ENCODE data around the gene CETN1. TPM values are rescaled to one million over a fixed set of nuclear protein-coding genes. Genes with fewer than 3 reads are reported as not detected.

The CETN1 gene
- total RNA-seq, 1 experiment from 2014 or later, result not detected

GRCh38 chr18:574865-575645 lies 5.1 kb upstream of the CETN1 start:
- Histone ChIP-seq H3K36me3 (ENCODE audit: insufficient read depth, low read length, poor library complexity, severe bottlenecking) (no peaks in the 10 kb centered on the region), H3K27me3 (replicated peaks; ENCODE audit: insufficient read depth, low read depth, low read length, poor library complexity) (no peaks in the 10 kb centered on the region), H3K9me3 (ENCODE audit: low read depth, low read length, poor library complexity, severe bottlenecking) (no peaks in the 10 kb centered on the region), H3K4me1 (ENCODE audit: insufficient read depth, low read length, poor library complexity, severe bottlenecking) (no peaks in the 10 kb centered on the region), H3K27ac (ENCODE audit: low read depth, low read length, poor library complexity, severe bottlenecking) (no peak overlapping the region), H3K4me3 (ENCODE audit: low read depth, low read length, poor library complexity, severe bottlenecking) (no peak overlapping the region)
- no peak for DNase-seq (ENCODE audit: low spot score)
- ChIA-PET CTCF (no interaction called here), POLR2A (ENCODE audit: low non-redundant PET) (no interaction called here)
- intact Hi-C loops (cut with micrococcal nuclease; ENCODE audit: unreplicated experiment), result no loop called here
- TF ChIP-seq EZH2 (IDR thresholded peaks at IDR 0.05; ENCODE audit: borderline replicate concordance, low read depth, low read length, poor library complexity, severe bottlenecking), result no peak
- TF ChIP-seq, protein P1, sequence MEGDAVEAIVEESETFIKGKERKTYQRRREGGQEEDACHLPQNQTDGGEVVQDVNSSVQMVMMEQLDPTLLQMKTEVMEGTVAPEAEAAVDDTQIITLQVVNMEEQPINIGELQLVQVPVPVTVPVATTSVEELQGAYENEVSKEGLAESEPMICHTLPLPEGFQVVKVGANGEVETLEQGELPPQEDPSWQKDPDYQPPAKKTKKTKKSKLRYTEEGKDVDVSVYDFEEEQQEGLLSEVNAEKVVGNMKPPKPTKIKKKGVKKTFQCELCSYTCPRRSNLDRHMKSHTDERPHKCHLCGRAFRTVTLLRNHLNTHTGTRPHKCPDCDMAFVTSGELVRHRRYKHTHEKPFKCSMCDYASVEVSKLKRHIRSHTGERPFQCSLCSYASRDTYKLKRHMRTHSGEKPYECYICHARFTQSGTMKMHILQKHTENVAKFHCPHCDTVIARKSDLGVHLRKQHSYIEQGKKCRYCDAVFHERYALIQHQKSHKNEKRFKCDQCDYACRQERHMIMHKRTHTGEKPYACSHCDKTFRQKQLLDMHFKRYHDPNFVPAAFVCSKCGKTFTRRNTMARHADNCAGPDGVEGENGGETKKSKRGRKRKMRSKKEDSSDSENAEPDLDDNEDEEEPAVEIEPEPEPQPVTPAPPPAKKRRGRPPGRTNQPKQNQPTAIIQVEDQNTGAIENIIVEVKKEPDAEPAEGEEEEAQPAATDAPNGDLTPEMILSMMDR (conservative IDR thresholded peaks at IDR 0.05; ENCODE audit: low read depth, low read length), result no peak
- no TSS peak for BruUV-seq (replicated peaks)

- no peaks in the 10 kb centered on the region for H3K4me1 ChIP-seq (ENCODE audit: insufficient read depth, low read length, poor library complexity, severe bottlenecking)
- no peak overlapping the region for H3K4me3 ChIP-seq (ENCODE audit: low read depth, low read length, poor library complexity, severe bottlenecking)
- no peak overlapping the region for H3K27ac ChIP-seq (ENCODE audit: low read depth, low read length, poor library complexity, severe bottlenecking)
- ChIA-PET POLR2A (ENCODE audit: low non-redundant PET) (no interaction called here), CTCF (no interaction called here)
- BruUV-seq (replicated peaks), result no TSS peak
- TF ChIP-seq, protein P1 (conservative IDR thresholded peaks at IDR 0.05; ENCODE audit: low read depth, low read length), result no peak
- no peak for TF ChIP-seq EZH2 (IDR thresholded peaks at IDR 0.05; ENCODE audit: borderline replicate concordance, low read depth, low read length, poor library complexity, severe bottlenecking)
- no peaks in the 10 kb centered on the region for H3K9me3 ChIP-seq (ENCODE audit: low read depth, low read length, poor library complexity, severe bottlenecking)
- intact Hi-C loops (cut with micrococcal nuclease; ENCODE audit: unreplicated experiment), result no loop called here
- DNase-seq (ENCODE audit: low spot score), result no peak
- no peaks in the 10 kb centered on the region for H3K27me3 ChIP-seq (replicated peaks; ENCODE audit: insufficient read depth, low read depth, low read length, poor library complexity)
- H3K36me3 ChIP-seq (ENCODE audit: insufficient read depth, low read length, poor library complexity, severe bottlenecking), result no peaks in the 10 kb centered on the region
These were observed 3.3 kb upstream of the CETN1 start for GRCh38 chr18:576924-577323.

- intact Hi-C loops (cut with micrococcal nuclease; ENCODE audit: unreplicated experiment), result no loop called here
- CTCF ChIA-PET, result no interaction called here
- H3K36me3 ChIP-seq (ENCODE audit: insufficient read depth, low read length, poor library complexity, severe bottlenecking), result no peaks in the 10 kb centered on the region
- H3K27ac ChIP-seq (ENCODE audit: low read depth, low read length, poor library complexity, severe bottlenecking), result no peak overlapping the region
- BruUV-seq (replicated peaks), result no TSS peak
- H3K4me1 ChIP-seq (ENCODE audit: insufficient read depth, low read length, poor library complexity, severe bottlenecking), result no peaks in the 10 kb centered on the region
- no peak for DNase-seq (ENCODE audit: low spot score)
- TF ChIP-seq EZH2 (IDR thresholded peaks at IDR 0.05; ENCODE audit: borderline replicate concordance, low read depth, low read length, poor library complexity, severe bottlenecking), result no peak
- TF ChIP-seq, protein P1 (conservative IDR thresholded peaks at IDR 0.05; ENCODE audit: low read depth, low read length), result no peak
- H3K9me3 ChIP-seq (ENCODE audit: low read depth, low read length, poor library complexity, severe bottlenecking), result no peaks in the 10 kb centered on the region
- POLR2A ChIA-PET (ENCODE audit: low non-redundant PET), result no interaction called here
- no peak overlapping the region for H3K4me3 ChIP-seq (ENCODE audit: low read depth, low read length, poor library complexity, severe bottlenecking)
- no peaks in the 10 kb centered on the region for H3K27me3 ChIP-seq (replicated peaks; ENCODE audit: insufficient read depth, low read depth, low read length, poor library complexity)
These were observed 2.4 kb upstream of the CETN1 start for GRCh38 chr18:577643-578375.

Measured in A673 (cell line).